GM12878 (cell line): ENCODE results near the gene PPP1R27. TPM values are rescaled to one million over a fixed set of nuclear protein-coding genes. Genes with fewer than 3 reads are reported as not detected.

Experiments used
- BCL11A ChIP-seq: IDR thresholded peaks from 2 replicates; pipeline ENCODE4 v1.6.1; 2011; ENCODE audit warnings: low read depth, low read length
- BHLHE40 ChIP-seq, 2 experiments: fragments of 450-650 bp in 1 of 2; IDR thresholded peaks; 2 replicates each; pipeline ENCODE4 v1.6.1; 2011 to 2017; ENCODE audit warnings: low read depth in 2 of 2, borderline replicate concordance in 1 of 2, improper control_type of control experiment in 1 of 2, low read length in 1 of 2, mild to moderate bottlenecking in 1 of 2
- BRCA1 ChIP-seq: IDR thresholded peaks from 2 replicates; pipeline ENCODE4 v1.6.1; 2011; ENCODE audit warnings: low read depth, low read length, improper control_type of control experiment
- CBX3 ChIP-seq: fragments of 200-600 bp; sonication (generic); IDR thresholded peaks from 2 replicates; pipeline ENCODE4 v1.6.1; 2016; ENCODE audit warnings: low read depth, borderline replicate concordance
- CEBPB ChIP-seq, 2 experiments: fragments of 150-350 bp in 1 of 2; IDR thresholded peaks; 2 replicates each; pipeline ENCODE4 v1.6.1; 2012 to 2014; ENCODE audit warnings: low read depth in 2 of 2, low read length in 2 of 2, borderline replicate concordance in 1 of 2, inconsistent platforms in 1 of 2
- CHD2 ChIP-seq: IDR thresholded peaks from 2 replicates; pipeline ENCODE4 v1.6.1; 2011; ENCODE audit warnings: low read depth, low read length, improper control_type of control experiment, borderline replicate concordance
- CREB1 ChIP-seq: IDR thresholded peaks from 2 replicates; pipeline ENCODE4 v1.6.1; 2012; ENCODE audit warnings: low read depth, mild to moderate bottlenecking, inconsistent platforms
- EGR1 ChIP-seq, 2 experiments: IDR thresholded peaks; 1 replicate in 1 of 2; 2 replicates in 1 of 2; pipeline ENCODE4 v1.6.1; 2011 to 2012; ENCODE audit warnings: low read depth in 2 of 2, low read length in 2 of 2, borderline replicate concordance in 1 of 2, mild to moderate bottlenecking in 1 of 2, moderate library complexity in 1 of 2
- IKZF2 ChIP-seq, 2 experiments: fragments of 450-650 bp; IDR thresholded peaks; 2 replicates each; pipeline ENCODE4 v1.6.1; 2017; ENCODE audit warnings: mild to moderate bottlenecking in 2 of 2, moderate library complexity in 2 of 2
- IRF5 ChIP-seq: fragments of 450-650 bp; IDR thresholded peaks from 2 replicates; pipeline ENCODE4 v1.6.1; 2017; ENCODE audit warnings: borderline replicate concordance
- KAT2A ChIP-seq: conservative IDR thresholded peaks from 2 replicates; pipeline ENCODE4 v1.6.1; 2011; ENCODE audit warnings: low read depth, low read length; ENCODE audit not compliant: control insufficient read depth
- KDM1A ChIP-seq: fragments of 200-600 bp; sonication (generic); IDR thresholded peaks from 2 replicates; pipeline ENCODE4 v1.6.1; 2016; ENCODE audit warnings: borderline replicate concordance
- NFXL1 ChIP-seq: fragments of 450-650 bp; IDR thresholded peaks from 2 replicates; pipeline ENCODE4 v1.6.1; 2017; ENCODE audit warnings: antibody characterized with exemption, mild to moderate bottlenecking, borderline replicate concordance
- NFYA ChIP-seq: IDR thresholded peaks from 2 replicates; pipeline ENCODE4 v1.6.1; 2011; ENCODE audit warnings: low read depth, mild to moderate bottlenecking, low read length, improper control_type of control experiment, borderline replicate concordance
- NR2F1 ChIP-seq: fragments of 450-650 bp; conservative IDR thresholded peaks from 2 replicates; pipeline ENCODE4 v1.6.1; 2017; ENCODE audit warnings: mild to moderate bottlenecking
- PAX8 ChIP-seq: fragments of 450-650 bp; IDR thresholded peaks from 2 replicates; pipeline ENCODE4 v1.6.1; 2017; ENCODE audit warnings: mild to moderate bottlenecking, moderate library complexity
- RAD21 ChIP-seq: IDR thresholded peaks from 2 replicates; pipeline ENCODE4 v1.6.1; 2011; ENCODE audit warnings: mild to moderate bottlenecking, low read depth, low read length, moderate library complexity; ENCODE audit not compliant: insufficient read depth
- RCOR1 ChIP-seq: conservative IDR thresholded peaks from 2 replicates; pipeline ENCODE4 v1.6.1; 2012; ENCODE audit warnings: low read depth, low read length, improper control_type of control experiment
- RELA ChIP-seq: fragments of 450-650 bp; IDR thresholded peaks from 2 replicates; pipeline ENCODE4 v1.8.0; 2014; ENCODE audit warnings: borderline replicate concordance; ENCODE audit not compliant: partially characterized antibody
- RUNX3 ChIP-seq: IDR thresholded peaks from 2 replicates; pipeline ENCODE4 v1.6.1; 2012; ENCODE audit warnings: low read length, inconsistent platforms
- SPI1 ChIP-seq: IDR thresholded peaks from 2 replicates; pipeline ENCODE4 v1.6.1; 2011; ENCODE audit warnings: low read depth, mild to moderate bottlenecking, low read length, moderate library complexity, borderline replicate concordance; ENCODE audit not compliant: insufficient read depth
- SREBF1 ChIP-seq: IDR thresholded peaks from 2 replicates; pipeline ENCODE4 v1.6.1; 2012; ENCODE audit warnings: mild to moderate bottlenecking, low read length
- SREBF2 ChIP-seq: IDR thresholded peaks from 2 replicates; pipeline ENCODE4 v1.6.1; 2012; ENCODE audit warnings: mild to moderate bottlenecking, low read length
- SRF ChIP-seq, 2 experiments: IDR thresholded peaks; 2 replicates each; pipeline ENCODE4 v1.6.1; 2011; ENCODE audit warnings: low read depth in 2 of 2, low read length in 2 of 2, mild to moderate bottlenecking in 1 of 2, moderate library complexity in 1 of 2
- TAF1 ChIP-seq: IDR thresholded peaks from 2 replicates; pipeline ENCODE4 v1.6.1; 2011; ENCODE audit warnings: mild to moderate bottlenecking, low read depth, low read length, borderline replicate concordance
- TARDBP ChIP-seq: IDR thresholded peaks from 2 replicates; pipeline ENCODE4 v1.6.1; 2016; ENCODE audit warnings: borderline replicate concordance
- TBL1XR1 ChIP-seq: IDR thresholded peaks from 2 replicates; pipeline ENCODE4 v1.6.1; 2012; ENCODE audit warnings: low read depth, low read length, improper control_type of control experiment
- ZBTB33 ChIP-seq: fragments of 450-650 bp; IDR thresholded peaks from 2 replicates; pipeline ENCODE4 v1.6.1; 2017; ENCODE audit warnings: mild to moderate bottlenecking
- ZNF274 ChIP-seq: IDR thresholded peaks from one replicate; pipeline ENCODE4 v1.8.0; 2011; ENCODE audit not compliant: insufficient read length, insufficient read depth
- ZNF384 ChIP-seq: IDR thresholded peaks from 2 replicates; pipeline ENCODE4 v1.6.1; 2012; ENCODE audit warnings: low read depth, mild to moderate bottlenecking, low read length, improper control_type of control experiment, borderline replicate concordance
- polyA plus RNA-seq, 11 experiments: library from polyadenylated mRNA; depleted of rRNA in 4 of 11; unstranded in 6 of 11; stranded (reverse) in 5 of 11; fragments of >200 nt; fragmentation: Nextera tagmentation in 4 of 11; fragmentation: Illumina TruSeq in 1 of 11; extraction: Ambion mirVana in 4 of 11; extraction: Trizol in 1 of 11; gene quantifications; 1 replicate in 1 of 11; 2 replicates in 10 of 11; pipeline versions ENCODE4 v1.2.1 to v1.2.3, GENCODE V29; 2011 to 2016; ENCODE audit warnings: inconsistent platforms in 2 of 11, missing spikeins in 2 of 11, low read depth in 1 of 11
- total RNA-seq, 4 experiments: library from RNA; depleted of rRNA in 3 of 4; stranded (reverse); fragments of >200 nt in 3 of 4; fragmentation: Illumina TruSeq in 1 of 4; extraction: Trizol in 1 of 4; gene quantifications; 2 replicates each; pipeline versions ENCODE4 v1.2.1 to v1.2.3, GENCODE V29; 2013 to 2021

The PPP1R27 gene
- total and polyA plus RNA-seq, 10 of the 15 experiments (the other 5 are each of a cell fraction or from before 2014, with no cell fraction given) = 0.17 to 1.6 (median 0.49) TPM; not detected in 3

DNA sequence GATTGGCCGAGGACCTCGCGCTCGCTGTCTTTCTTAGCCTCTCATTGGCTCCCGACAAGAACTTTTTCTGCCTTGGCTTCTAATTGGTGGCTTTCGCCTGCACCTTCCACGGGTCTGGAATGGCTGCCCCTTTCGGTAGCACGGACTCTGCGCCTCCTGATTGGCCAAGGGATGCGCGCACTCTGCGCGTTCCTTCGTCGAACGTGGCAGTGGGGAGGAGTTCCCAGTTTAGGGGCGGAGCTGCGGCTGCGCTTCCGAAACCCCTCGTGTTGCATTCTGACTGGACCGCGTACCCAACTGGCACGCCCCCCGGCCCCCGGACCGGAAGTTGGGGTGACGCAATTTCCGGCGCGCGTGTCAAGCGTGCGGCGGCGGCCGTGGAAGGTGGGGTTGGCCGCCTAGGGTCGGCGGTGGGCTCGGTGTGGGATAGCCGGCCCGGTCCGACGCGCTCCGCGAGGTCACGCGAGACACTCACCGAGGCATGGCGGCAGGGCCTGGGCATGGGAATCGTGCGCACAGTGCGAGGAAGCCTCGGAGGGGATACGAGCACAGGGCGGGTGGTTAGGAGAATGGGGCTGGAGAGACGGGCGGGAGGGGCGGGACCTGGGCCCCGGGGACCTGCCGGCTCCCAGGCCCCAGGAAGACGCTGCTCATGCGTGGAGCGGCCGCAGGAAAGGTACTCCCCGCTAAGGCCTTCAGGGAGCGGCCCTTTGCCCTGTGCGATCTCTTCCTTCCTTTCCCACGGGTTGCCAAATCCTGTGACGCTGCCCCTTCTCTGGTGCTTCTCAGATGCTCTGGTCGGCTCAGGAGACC, 26.1 kb upstream of the PPP1R27 start (continued):
- TF ChIP-seq ZBTB33 = no peak
- TF ChIP-seq NFYA = peak; percentile 98
- TF ChIP-seq SPI1 = no peak
- TF ChIP-seq KAT2A = no peak
- TF ChIP-seq ZNF274 = no peak
- TF ChIP-seq CEBPB (IDR thresholded peaks at IDR 0.05; ENCODE audit: borderline replicate concordance in 1 of 2, low read depth in 2 of 2, low read length in 2 of 2) = peak in 1 of 2 experiments; percentile 64; a peak in 1 of 4 replicates
- peak in 1 of 2 experiments; percentile 47; a peak in 1 of 3 replicates for TF ChIP-seq EGR1 (IDR thresholded peaks at IDR 0.05; ENCODE audit: borderline replicate concordance in 1 of 2, low read depth in 2 of 2, low read length in 2 of 2)
- no peak; the same call in 1 of the 2 replicates for TF ChIP-seq NFXL1
- no peak for TF ChIP-seq BRCA1
- no peak for TF ChIP-seq RCOR1
- TF ChIP-seq CHD2 = peak; percentile 97
- no peak for TF ChIP-seq CBX3
- TF ChIP-seq TAF1 = peak; percentile 41
- TF ChIP-seq KDM1A = no peak
- TF ChIP-seq SRF (IDR thresholded peaks at IDR 0.05; ENCODE audit: low read depth in 2 of 2, low read length in 2 of 2) = no peak
- TF ChIP-seq SREBF1 = no peak
- TF ChIP-seq IKZF2 (IDR thresholded peaks at IDR 0.05) = peak; percentile 71 to 72
- TF ChIP-seq RAD21 = no peak
- peak; percentile 89 to 97 for TF ChIP-seq BHLHE40 (IDR thresholded peaks at IDR 0.05; ENCODE audit: borderline replicate concordance in 1 of 2, low read depth in 2 of 2, low read length in 1 of 2)
- peak; percentile 93 for TF ChIP-seq CREB1
- TF ChIP-seq RELA = peak; percentile 25
- no peak for TF ChIP-seq ZNF384
- TF ChIP-seq TARDBP = peak; percentile 97
- no peak for TF ChIP-seq IRF5
- no peak for TF ChIP-seq SREBF2
- TF ChIP-seq BCL11A = no peak
- no peak for TF ChIP-seq TBL1XR1
- peak; percentile 40 for TF ChIP-seq RUNX3
- peak; percentile 93 for TF ChIP-seq NR2F1
- no peak for TF ChIP-seq PAX8
